Putamen (tissue), 1 donor: ENCODE results near the gene GAL3ST2.
A peak's percentile ranks its signal among the peaks of the same experiment; 100 is the strongest.
"Not testable (repeated sequence)": the region's sequence is repeated elsewhere in the genome, so short reads cannot be mapped to it uniquely, and the experiment has no call there.

Source experiments
- DNase-seq: peaks from one replicate; pipeline ENCODE4 v3.0.0-alpha.2; 2016; ENCODE audit warnings: low spot score

Gene GAL3ST2

GRCh38 chr2:241809383-241810306 lies 33.0 kb downstream of the GAL3ST2 start:
- no peak for DNase-seq

GRCh38 chr2:241810307-241811200 lies 33.9 kb downstream of the GAL3ST2 start:
- DNase-seq, result peak; percentile 55

- peak; percentile 69 for DNase-seq
Observed at GRCh38 chr2:241811201-241811951, 34.8 kb downstream of the GAL3ST2 start.

GRCh38 chr2:241811952-241812729 lies 35.5 kb downstream of the GAL3ST2 start:
- no peak for DNase-seq

- DNase-seq, result peak; percentile 34
Observed at GRCh38 chr2:241812730-241813643, 36.4 kb downstream of the GAL3ST2 start.

- no peak for DNase-seq
Observed at GRCh38 chr2:241813644-241814392, 37.2 kb downstream of the GAL3ST2 start.

GRCh38 chr2:241814393-241814642 lies 37.7 kb downstream of the GAL3ST2 start:
- DNase-seq, result no peak

- no peak for DNase-seq
Observed at GRCh38 chr2:241814643-241815476, 38.2 kb downstream of the GAL3ST2 start.

GRCh38 chr2:241815477-241816430 lies 39.1 kb downstream of the GAL3ST2 start:
- no peak for DNase-seq

- no peak for DNase-seq
Observed at GRCh38 chr2:241816431-241817121, 40.0 kb downstream of the GAL3ST2 start.

GRCh38 chr2:241817126-241817820 lies 40.7 kb downstream of the GAL3ST2 start:
- no peak for DNase-seq

- DNase-seq, result not testable (repeated sequence)
Observed at GRCh38 chr2:241817821-241818215, 41.2 kb downstream of the GAL3ST2 start.

- DNase-seq, result no peak
Observed at GRCh38 chr2:241818229-241818942, 41.8 kb downstream of the GAL3ST2 start.

- no peak for DNase-seq
Observed at GRCh38 chr2:241818943-241819270, 42.3 kb downstream of the GAL3ST2 start.

GRCh38 chr2:241819947-241820624 lies 43.5 kb downstream of the GAL3ST2 start:
- DNase-seq, result not testable (repeated sequence)
